Measurements from ENCODE around the gene TTC23.

The TTC23 gene

GRCh38 chr15:99155961-99156443, 93.4 kb downstream of the TTC23 start:
- H3K23ac ChIP-seq (ENCODE audit: low read length in 2 of 2) = no peak overlapping the region

GRCh38 chr15:99154271-99154670, 95.1 kb downstream of the TTC23 start:
- Histone ChIP-seq H2BK15ac (ENCODE audit: low read depth, poor library complexity, severe bottlenecking) (no peak overlapping the region), H3K14ac (ENCODE audit: low read length in 2 of 2) (no peak overlapping the region), H3K4me2 (ENCODE audit: low read length, poor library complexity, severe bottlenecking) (no peak overlapping the region), H3K9me3 (ENCODE audit: control insufficient read depth, low read length) (no peaks in the 10 kb centered on the region), H3K23ac (ENCODE audit: low read length in 2 of 2) (no peak overlapping the region), H2BK12ac (ENCODE audit: low read length in 2 of 2) (no peak overlapping the region), H4K8ac (ENCODE audit: low read length) (no peak overlapping the region), H3K4me1 (ENCODE audit: control insufficient read depth, insufficient read depth, low read depth, low read length) (peaks cover 7% of the 10 kb centered on the region), H2BK5ac (ENCODE audit: low read depth, low read length, poor library complexity, severe bottlenecking) (no peak overlapping the region), H3K36me3 (ENCODE audit: control insufficient read depth in 1 of 2, insufficient read depth in 2 of 2, low read depth in 1 of 2, low read length in 2 of 2) (peaks cover 33 to 44% of the 10 kb centered on the region in 2 experiments), H4K91ac (ENCODE audit: low read length) (no peak overlapping the region), H3K27me3 (ENCODE audit: control insufficient read depth in 1 of 2, insufficient read depth in 1 of 2, low read length in 2 of 2) (no peaks in the 10 kb centered on the region), H3K4me3 (ENCODE audit: insufficient read depth in 1 of 2, low read depth in 1 of 2, low read length in 2 of 2) (no peak overlapping the region), H2AK5ac (ENCODE audit: low read length, severe bottlenecking) (no peak overlapping the region), H2BK120ac (ENCODE audit: low read depth, low read length) (no peak overlapping the region), H3K27ac (ENCODE audit: low read length, poor library complexity, severe bottlenecking) (no peak overlapping the region), H3K18ac (ENCODE audit: low read depth in 1 of 2, low read length in 2 of 2) (no peak overlapping the region), H2AFZ (ENCODE audit: low read depth, low read length) (no peak overlapping the region), H3K9ac (ENCODE audit: low read length) (no peak overlapping the region), H3K4ac (ENCODE audit: low read depth in 1 of 2, low read length in 2 of 2) (no peak overlapping the region), H3K79me1 (replicated peaks; ENCODE audit: low read length, poor library complexity, severe bottlenecking) (peaks cover 3% of the 10 kb centered on the region)
- WGBS = 42% methylated on average over 1 of the region's 2 CpGs
- DNase-seq = no peak

More at GRCh38 chr15:99155961-99156443, 93.4 kb downstream of the TTC23 start:
- Histone ChIP-seq H2BK15ac (ENCODE audit: low read depth, poor library complexity, severe bottlenecking) (no peak overlapping the region), H3K27ac (ENCODE audit: low read length, poor library complexity, severe bottlenecking) (no peak overlapping the region), H3K27me3 (ENCODE audit: control insufficient read depth in 1 of 2, insufficient read depth in 1 of 2, low read length in 2 of 2) (no peaks in the 10 kb centered on the region), H2AK5ac (ENCODE audit: low read length, severe bottlenecking) (no peak overlapping the region), H4K8ac (ENCODE audit: low read length) (no peak overlapping the region), H2BK120ac (ENCODE audit: low read depth, low read length) (no peak overlapping the region), H3K4me2 (ENCODE audit: low read length, poor library complexity, severe bottlenecking) (no peak overlapping the region), H3K79me1 (replicated peaks; ENCODE audit: low read length, poor library complexity, severe bottlenecking) (peaks cover 1% of the 10 kb centered on the region), H3K18ac (ENCODE audit: low read depth in 1 of 2, low read length in 2 of 2) (no peak overlapping the region), H2BK5ac (ENCODE audit: low read depth, low read length, poor library complexity, severe bottlenecking) (no peak overlapping the region), H2AFZ (ENCODE audit: low read depth, low read length) (no peak overlapping the region), H3K9ac (ENCODE audit: low read length) (no peak overlapping the region), H3K36me3 (ENCODE audit: control insufficient read depth in 1 of 2, insufficient read depth in 2 of 2, low read depth in 1 of 2, low read length in 2 of 2) (peaks cover 23 to 37% of the 10 kb centered on the region in 2 experiments), H3K4me3 (ENCODE audit: insufficient read depth in 1 of 2, low read depth in 1 of 2, low read length in 2 of 2) (no peak overlapping the region), H2BK12ac (ENCODE audit: low read length in 2 of 2) (no peak overlapping the region), H3K9me3 (ENCODE audit: control insufficient read depth, low read length) (no peaks in the 10 kb centered on the region), H3K4ac (ENCODE audit: low read depth in 1 of 2, low read length in 2 of 2) (no peak overlapping the region), H3K4me1 (ENCODE audit: control insufficient read depth, insufficient read depth, low read depth, low read length) (peaks cover 7% of the 10 kb centered on the region), H3K14ac (ENCODE audit: low read length in 2 of 2) (no peak overlapping the region), H4K91ac (ENCODE audit: low read length) (no peak overlapping the region)
- DNase-seq = no peak
- WGBS = 82% methylated on average over 8 of the region's 9 CpGs

- Histone ChIP-seq H3K27ac (ENCODE audit: low read length, poor library complexity, severe bottlenecking) (no peak overlapping the region), H4K91ac (ENCODE audit: low read length) (no peak overlapping the region), H2BK12ac (ENCODE audit: low read length in 2 of 2) (no peak overlapping the region), H2AFZ (ENCODE audit: low read depth, low read length) (no peak overlapping the region), H2BK15ac (ENCODE audit: low read depth, poor library complexity, severe bottlenecking) (no peak overlapping the region), H2BK5ac (ENCODE audit: low read depth, low read length, poor library complexity, severe bottlenecking) (no peak overlapping the region), H3K36me3 (ENCODE audit: control insufficient read depth in 1 of 2, insufficient read depth in 2 of 2, low read depth in 1 of 2, low read length in 2 of 2) (peaks cover 29 to 47% of the 10 kb centered on the region in 2 experiments), H3K23ac (ENCODE audit: low read length in 2 of 2) (no peak overlapping the region), H3K27me3 (ENCODE audit: control insufficient read depth in 1 of 2, insufficient read depth in 1 of 2, low read length in 2 of 2) (no peaks in the 10 kb centered on the region), H3K14ac (ENCODE audit: low read length in 2 of 2) (no peak overlapping the region), H3K4me1 (ENCODE audit: control insufficient read depth, insufficient read depth, low read depth, low read length) (peaks cover 2% of the 10 kb centered on the region), H3K18ac (ENCODE audit: low read depth in 1 of 2, low read length in 2 of 2) (no peak overlapping the region), H3K4me2 (ENCODE audit: low read length, poor library complexity, severe bottlenecking) (no peak overlapping the region), H2BK120ac (ENCODE audit: low read depth, low read length) (no peak overlapping the region), H3K4ac (ENCODE audit: low read depth in 1 of 2, low read length in 2 of 2) (no peak overlapping the region), H3K79me1 (replicated peaks; ENCODE audit: low read length, poor library complexity, severe bottlenecking) (peaks cover 1% of the 10 kb centered on the region), H4K8ac (ENCODE audit: low read length) (no peak overlapping the region), H3K4me3 (ENCODE audit: insufficient read depth in 1 of 2, low read depth in 1 of 2, low read length in 2 of 2) (no peak overlapping the region), H2AK5ac (ENCODE audit: low read length, severe bottlenecking) (no peak overlapping the region), H3K9me3 (ENCODE audit: control insufficient read depth, low read length) (no peaks in the 10 kb centered on the region), H3K9ac (ENCODE audit: low read length) (no peak overlapping the region)
- WGBS = 87% methylated on average over 2 of the region's 6 CpGs
- DNase-seq = no peak
These were observed 96.3 kb downstream of the TTC23 start for GRCh38 chr15:99153026-99153535.

- Histone ChIP-seq H3K79me1 (replicated peaks; ENCODE audit: low read length, poor library complexity, severe bottlenecking) (peaks cover 1% of the 10 kb centered on the region), H2BK5ac (ENCODE audit: low read depth, low read length, poor library complexity, severe bottlenecking) (no peak overlapping the region), H4K8ac (ENCODE audit: low read length) (no peak overlapping the region), H4K91ac (ENCODE audit: low read length) (no peak overlapping the region), H2AFZ (ENCODE audit: low read depth, low read length) (no peak overlapping the region), H3K27me3 (ENCODE audit: control insufficient read depth in 1 of 2, insufficient read depth in 1 of 2, low read length in 2 of 2) (no peaks in the 10 kb centered on the region), H3K9me3 (ENCODE audit: control insufficient read depth, low read length) (no peaks in the 10 kb centered on the region), H2BK12ac (ENCODE audit: low read length in 2 of 2) (no peak overlapping the region), H3K9ac (ENCODE audit: low read length) (no peak overlapping the region), H3K18ac (ENCODE audit: low read depth in 1 of 2, low read length in 2 of 2) (no peak overlapping the region), H3K4me1 (ENCODE audit: control insufficient read depth, insufficient read depth, low read depth, low read length) (peaks cover 2% of the 10 kb centered on the region), H3K23ac (ENCODE audit: low read length in 2 of 2) (no peak overlapping the region), H3K4ac (ENCODE audit: low read depth in 1 of 2, low read length in 2 of 2) (no peak overlapping the region), H2AK5ac (ENCODE audit: low read length, severe bottlenecking) (no peak overlapping the region), H3K4me2 (ENCODE audit: low read length, poor library complexity, severe bottlenecking) (no peak overlapping the region), H3K27ac (ENCODE audit: low read length, poor library complexity, severe bottlenecking) (no peak overlapping the region), H2BK15ac (ENCODE audit: low read depth, poor library complexity, severe bottlenecking) (no peak overlapping the region), H3K14ac (ENCODE audit: low read length in 2 of 2) (no peak overlapping the region), H2BK120ac (ENCODE audit: low read depth, low read length) (no peak overlapping the region), H3K4me3 (ENCODE audit: insufficient read depth in 1 of 2, low read depth in 1 of 2, low read length in 2 of 2) (no peak overlapping the region), H3K36me3 (ENCODE audit: control insufficient read depth in 1 of 2, insufficient read depth in 2 of 2, low read depth in 1 of 2, low read length in 2 of 2) (peaks cover 36 to 46% of the 10 kb centered on the region in 2 experiments)
- WGBS = 90% methylated on average over 2 of the region's 2 CpGs
- DNase-seq = no peak
These were observed 98.2 kb downstream of the TTC23 start for GRCh38 chr15:99151156-99151555.
